NCI-H1417 treated with DMSO at 0.1 percent for 48 hours (cell line): ENCODE results near the gene CAPN13.

Experiments
- DNase-seq: peaks from one replicate; lab custom pipeline; 2025; lab: John Stamatoyannopoulos, UW

The CAPN13 gene

DNA sequence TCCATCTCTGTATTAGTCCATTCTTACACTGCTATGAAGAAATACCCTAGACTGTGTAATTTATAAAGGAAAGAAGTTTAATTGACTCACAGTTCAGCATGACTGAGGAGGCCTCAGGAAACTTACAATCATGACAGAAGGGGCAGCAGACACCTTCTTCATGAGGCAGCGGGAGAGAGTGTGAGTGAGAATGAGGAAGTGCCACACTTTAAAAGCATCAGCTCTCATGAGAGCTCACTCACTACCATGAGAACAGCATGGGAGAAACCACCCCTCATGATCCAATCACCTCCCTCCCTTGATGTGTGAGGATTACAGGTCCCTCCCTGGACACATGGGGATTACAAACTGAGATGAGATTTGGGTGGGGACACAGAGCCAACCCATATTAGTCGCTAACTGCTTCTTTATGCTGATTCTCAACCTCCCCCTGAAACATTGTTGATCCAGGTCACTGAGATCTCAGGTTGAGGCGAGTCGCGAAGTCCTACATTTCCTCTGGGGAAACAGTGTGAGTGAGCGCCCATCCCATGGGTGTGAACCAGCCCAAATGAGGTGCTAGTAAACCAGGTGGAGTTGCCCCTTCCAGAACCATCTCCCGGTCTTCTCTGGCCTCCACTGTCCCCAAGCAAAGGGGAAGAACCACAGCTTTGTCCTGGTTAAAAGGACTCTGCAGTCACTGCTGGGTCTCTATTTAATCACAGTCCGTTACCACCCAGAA, 123.8 kb downstream of the CAPN13 start:
- DNase-seq: no peak

DNA sequence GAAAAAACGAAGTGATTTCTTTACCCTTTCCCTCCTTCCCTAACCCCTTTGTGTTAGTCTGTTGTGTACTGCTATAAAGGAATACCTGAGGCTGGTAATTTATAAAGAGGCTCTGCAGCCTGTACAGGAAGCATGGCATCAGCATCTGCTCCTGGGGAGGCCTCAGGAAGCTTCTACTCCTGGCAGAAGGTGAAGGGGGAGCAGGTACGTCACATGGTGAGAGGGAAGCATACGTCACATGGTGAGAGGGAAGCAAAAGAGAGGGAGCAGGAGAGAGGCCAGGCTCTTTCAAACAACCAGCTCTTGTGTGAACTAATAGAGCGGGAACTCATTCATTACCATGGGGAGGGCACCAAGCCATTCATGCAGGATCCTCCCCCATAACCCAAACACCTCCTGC, 126.2 kb downstream of the CAPN13 start:
- DNase-seq: no peak

DNA sequence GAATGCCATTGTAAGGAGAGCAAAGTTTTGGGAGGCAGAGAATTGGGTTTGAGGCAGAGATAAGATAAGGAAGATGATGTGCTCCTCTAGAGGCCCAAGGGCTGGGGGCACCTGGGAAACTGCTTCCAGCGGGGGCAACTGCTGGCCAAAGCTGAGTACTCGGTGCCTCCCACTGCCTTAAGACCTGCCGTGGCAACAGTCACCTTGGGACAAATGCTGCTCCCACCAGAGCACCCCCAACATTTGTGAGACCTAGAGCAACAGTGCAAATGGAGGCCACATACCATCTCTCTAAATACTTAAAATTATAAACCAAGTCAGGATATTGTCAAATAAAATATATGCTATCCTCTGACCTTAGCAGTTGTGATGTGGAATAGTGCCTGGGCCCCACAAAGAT, 127.1 kb downstream of the CAPN13 start:
- DNase-seq: no peak

DNA sequence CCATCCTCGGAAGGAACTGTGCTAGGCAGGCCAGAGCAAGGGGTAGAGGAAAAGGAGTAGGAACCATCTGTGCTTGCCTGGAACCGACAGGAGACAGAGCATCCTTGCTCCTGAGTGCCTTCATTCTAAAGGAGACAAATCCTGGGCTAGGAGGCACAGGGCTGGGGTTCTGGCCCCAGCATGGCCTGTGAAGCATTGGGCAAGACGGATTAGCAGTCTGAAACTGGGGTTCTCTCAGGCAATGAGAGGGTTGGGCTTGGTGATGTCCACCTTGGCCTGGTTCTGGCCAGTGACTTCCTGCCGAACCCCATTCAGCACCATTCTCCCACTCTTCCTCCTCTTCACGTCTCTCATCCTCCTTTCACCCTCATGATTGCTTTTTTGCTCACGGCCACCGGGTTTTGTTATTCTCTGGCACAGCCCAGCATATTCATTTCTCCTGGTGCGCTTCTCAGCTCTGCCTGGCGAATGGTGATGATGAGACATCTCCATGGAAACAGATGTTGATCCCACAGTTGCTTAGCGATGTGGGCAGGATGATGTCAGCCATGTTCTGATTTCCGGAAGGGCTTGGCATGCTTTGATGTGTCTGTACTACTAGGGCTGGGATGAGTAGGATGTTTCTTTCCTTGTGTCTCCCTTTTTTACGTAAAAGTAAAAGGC, 127.7 kb downstream of the CAPN13 start:
- DNase-seq: peak; percentile 23

DNA sequence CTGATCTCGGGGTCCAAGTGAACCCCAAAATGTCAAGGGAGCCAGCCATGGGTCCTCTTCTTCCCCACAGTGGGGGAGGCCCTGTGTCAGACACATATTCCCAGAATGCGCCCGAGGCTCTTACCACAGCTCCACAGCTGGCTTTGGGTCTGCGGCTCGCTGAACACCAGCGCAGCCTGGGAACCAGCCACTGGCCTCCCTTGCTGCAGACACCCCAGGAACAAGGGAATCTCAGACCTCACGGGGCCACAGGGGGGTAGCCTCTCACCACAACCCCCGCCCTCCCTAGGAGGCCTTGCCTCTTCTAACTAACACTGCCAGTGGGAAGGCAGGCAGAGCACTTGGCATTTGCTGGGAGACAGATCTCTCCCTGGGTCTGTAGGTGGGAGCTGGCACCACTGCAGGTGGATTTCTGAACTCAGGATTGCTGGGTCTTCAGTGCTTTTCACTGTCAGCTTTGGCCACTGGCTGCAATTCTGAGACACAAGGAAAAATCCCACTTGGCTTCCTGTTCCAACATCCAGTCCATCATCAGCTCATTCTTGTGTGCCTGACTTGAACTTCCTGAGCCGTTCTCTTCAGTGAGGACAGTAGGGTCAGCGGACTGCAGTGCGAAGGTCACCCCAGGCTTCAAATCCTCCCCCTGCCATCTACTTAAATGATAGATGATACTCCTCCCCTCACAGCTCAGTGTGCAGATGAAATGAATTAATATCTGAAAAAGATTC, 128.7 kb downstream of the CAPN13 start:
- DNase-seq: no peak

GRCh38 chr2:30677861-30678385, 129.3 kb downstream of the CAPN13 start:
- DNase-seq: no peak

DNA sequence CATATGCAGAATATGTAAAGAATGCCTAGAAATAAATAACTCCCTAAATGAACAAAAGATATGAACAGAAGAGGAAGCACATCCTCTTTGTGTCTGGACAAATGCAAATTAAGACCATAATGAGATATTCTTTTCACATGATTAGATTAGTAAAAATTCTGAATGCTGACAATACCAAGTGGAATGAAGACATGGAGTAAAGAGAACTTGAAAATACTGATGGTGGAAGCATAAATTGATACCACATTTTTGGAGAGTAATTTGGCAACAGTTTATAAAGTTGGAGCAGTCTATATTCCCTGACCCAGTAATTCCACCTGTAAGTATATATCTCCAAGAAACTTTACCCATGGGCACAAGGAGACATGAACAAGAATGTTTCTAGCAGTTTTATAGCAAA, 130.0 kb downstream of the CAPN13 start:
- no peak for DNase-seq

GRCh38 chr2:30675758-30676157, 131.5 kb downstream of the CAPN13 start:
- no peak for DNase-seq

DNA sequence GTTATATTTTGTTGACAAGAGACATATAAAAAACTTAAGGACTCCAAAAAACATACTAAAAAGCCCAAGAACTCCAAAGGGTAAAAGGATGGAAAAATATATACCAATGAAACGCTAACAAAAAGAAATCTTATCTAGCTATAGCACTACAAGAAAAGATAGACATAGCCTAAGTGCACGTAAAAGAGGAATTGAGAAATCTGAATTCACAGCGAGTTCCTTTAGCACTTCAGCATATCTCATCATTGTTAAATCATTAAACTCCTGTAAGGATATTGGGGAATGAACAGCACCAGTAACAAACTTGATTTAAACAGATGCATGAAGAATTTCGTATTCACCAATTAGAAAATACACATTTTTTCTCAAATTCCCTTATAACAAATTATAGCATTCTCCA, 134.1 kb downstream of the CAPN13 start:
- DNase-seq: no peak
